IPS DF 4.7 (cell line): ENCODE measurements around the gene PLEKHA3.

Source experiments
- DNase-seq: peaks from one replicate; pipeline ENCODE4 v3.0.0-alpha.2; 2013; ENCODE audit warnings: low spot score; ENCODE audit errors: extremely low read depth

The PLEKHA3 gene

GRCh38 chr2:178478439-178479274, 1.6 kb upstream of the PLEKHA3 start, which contains the start of gene FKBP7:
FKBP7 (minus strand) TSS chr2:178478600; CDS start chr2:178478499, 101 bp downstream.
- peak; percentile 36 for DNase-seq

- no peak for DNase-seq
Observed at GRCh38 chr2:178479275-178479616, 1.0 kb upstream of the PLEKHA3 start.

GRCh38 chr2:178479758-178480226, 465 bp upstream of the PLEKHA3 start:
- no peak for DNase-seq

- DNase-seq = no peak
Observed at GRCh38 chr2:178482437-178482836, 2.2 kb downstream of the PLEKHA3 start.

- DNase-seq = no peak
Observed at GRCh38 chr2:178484245-178485041, 4.2 kb downstream of the PLEKHA3 start.

- DNase-seq = no peak
Observed at GRCh38 chr2:178485356-178485755, 5.1 kb downstream of the PLEKHA3 start.

GRCh38 chr2:178491612-178492011, 11.4 kb downstream of the PLEKHA3 start:
- DNase-seq = no peak

- DNase-seq = no peak
Observed at GRCh38 chr2:178496049-178496448, 15.8 kb downstream of the PLEKHA3 start.

- no peak for DNase-seq
Observed at GRCh38 chr2:178498137-178498536, 17.9 kb downstream of the PLEKHA3 start.

- DNase-seq = no peak
Observed at GRCh38 chr2:178499640-178500039, 19.4 kb downstream of the PLEKHA3 start.

GRCh38 chr2:178502751-178503150, 22.5 kb downstream of the PLEKHA3 start:
- DNase-seq = no peak

GRCh38 chr2:178506101-178506500, 25.8 kb downstream of the PLEKHA3 start:
- no peak for DNase-seq

GRCh38 chr2:178506524-178506923, 26.3 kb downstream of the PLEKHA3 start:
- DNase-seq = peak; percentile 11

GRCh38 chr2:178506949-178507348, 26.7 kb downstream of the PLEKHA3 start:
- no peak for DNase-seq

- DNase-seq = no peak
Observed at GRCh38 chr2:178508646-178509045, 28.4 kb downstream of the PLEKHA3 start.

- DNase-seq = no peak
Observed at GRCh38 chr2:178510384-178510783, 30.1 kb downstream of the PLEKHA3 start.

GRCh38 chr2:178512484-178512883, 32.2 kb downstream of the PLEKHA3 start:
- DNase-seq = no peak

- DNase-seq = no peak
Observed at GRCh38 chr2:178513876-178514275, 33.6 kb downstream of the PLEKHA3 start.

GRCh38 chr2:178514664-178515063, 34.4 kb downstream of the PLEKHA3 start:
- no peak for DNase-seq

GRCh38 chr2:178517496-178517895, 37.2 kb downstream of the PLEKHA3 start:
- no peak for DNase-seq

- no peak for DNase-seq
Observed at GRCh38 chr2:178521304-178522150, 41.3 kb downstream of the PLEKHA3 start.
